Mucosa of rectum (tissue), 2 donors: Measurements from ENCODE around the gene EXOC3L4.
"Not testable (repeated sequence)": the region's sequence is repeated elsewhere in the genome, so short reads cannot be mapped to it uniquely, and the experiment has no call there.

ENCODE experiments used
- H3K27ac ChIP-seq, 2 donors: one replicate each; pipeline ENCODE4 v1.7.0; 2013; ENCODE audit warnings: inconsistent platforms in 2 of 2, low read depth in 2 of 2, low read length in 2 of 2
- H3K27me3 ChIP-seq, 2 donors: one replicate each; pipeline ENCODE4 v1.7.0; 2013; ENCODE audit warnings: low read length in 2 of 2; ENCODE audit not compliant: control insufficient read depth in 2 of 2, insufficient read depth in 2 of 2
- H3K36me3 ChIP-seq, 2 donors: one replicate each; pipeline ENCODE4 v1.7.0; 2013; ENCODE audit warnings: low read length in 2 of 2; ENCODE audit not compliant: control insufficient read depth in 2 of 2, insufficient read depth in 2 of 2
- H3K4me1 ChIP-seq, 2 donors: one replicate each; pipeline ENCODE4 v1.7.0; 2013; ENCODE audit warnings: low read length in 2 of 2, mild to moderate bottlenecking in 1 of 2; ENCODE audit not compliant: control insufficient read depth in 2 of 2, insufficient read depth in 2 of 2
- H3K4me3 ChIP-seq, 2 donors: one replicate each; pipeline ENCODE4 v1.7.0; 2013; ENCODE audit warnings: low read length in 2 of 2
- H3K9ac ChIP-seq, 2 donors: one replicate each; pipeline ENCODE4 v1.7.0; 2013; ENCODE audit warnings: low read length in 2 of 2, low read depth in 1 of 2, mild to moderate bottlenecking in 1 of 2
- H3K9me3 ChIP-seq, 2 donors: one replicate each; pipeline ENCODE4 v1.7.0; 2013; ENCODE audit warnings: low read length in 2 of 2; ENCODE audit not compliant: control insufficient read depth in 2 of 2
- donor health status: healthy.
- donor health status: Normal muscosa, but diverticular disease.

Gene EXOC3L4

DNA sequence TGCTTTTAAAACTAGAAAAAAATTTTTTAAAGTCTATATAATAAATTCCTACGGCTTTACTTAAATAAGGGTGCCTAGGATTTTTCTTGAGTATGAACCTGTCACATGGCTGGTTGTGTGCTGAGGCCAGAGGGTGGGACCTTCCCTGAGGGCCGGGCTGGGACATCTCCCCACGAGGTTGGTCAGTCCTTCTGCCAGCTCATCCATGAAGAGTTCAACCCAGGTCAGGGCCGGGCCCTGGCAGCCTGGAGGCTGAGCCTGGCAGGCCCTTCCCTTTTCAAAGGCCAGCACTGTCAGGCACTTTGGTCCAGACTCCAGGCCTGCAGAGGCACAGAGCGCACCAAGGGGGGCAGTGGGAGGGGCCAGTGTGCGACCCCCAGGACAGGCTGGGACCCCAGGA lies 60.5 kb downstream of the EXOC3L4 start:
- Histone ChIP-seq H3K27me3 (no peaks in the 10 kb centered on the region), H3K27ac (no peak overlapping the region), H3K4me3 (no peak overlapping the region), H3K9me3 (no peaks in the 10 kb centered on the region), H3K36me3 (no peaks in the 10 kb centered on the region), H3K9ac (no peak overlapping the region), H3K4me1 (no peaks in the 10 kb centered on the region)

DNA sequence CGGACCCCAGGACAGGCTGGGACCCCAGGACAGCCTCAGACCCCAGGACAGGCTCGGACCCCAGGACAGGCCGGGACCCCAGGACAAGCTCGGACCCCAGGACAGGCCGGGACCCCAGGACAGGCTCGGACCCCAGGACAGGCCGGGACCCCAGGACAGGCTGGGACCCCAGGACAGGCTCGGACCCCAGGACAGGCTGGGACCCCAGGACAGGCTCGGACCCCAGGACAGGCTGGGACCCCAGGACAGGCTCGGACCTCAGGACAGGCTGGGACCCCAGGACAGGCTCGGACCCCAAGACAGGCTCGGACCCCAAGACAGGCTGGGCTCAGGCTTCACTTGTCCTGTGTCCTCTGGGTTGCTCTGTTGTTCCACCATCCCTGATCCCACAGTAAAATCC lies 60.9 kb downstream of the EXOC3L4 start:
- not testable (repeated sequence) for H3K4me1 ChIP-seq, H3K27ac ChIP-seq, H3K4me3 ChIP-seq, H3K36me3 ChIP-seq, H3K27me3 ChIP-seq, H3K9me3 ChIP-seq, H3K9ac ChIP-seq

GRCh38 chr14:103155826-103156394 lies 61.4 kb downstream of the EXOC3L4 start:
- Histone ChIP-seq H3K4me3 (no peak overlapping the region), H3K9ac (no peak overlapping the region), H3K27me3 (no peaks in the 10 kb centered on the region), H3K36me3 (no peaks in the 10 kb centered on the region), H3K9me3 (no peaks in the 10 kb centered on the region), H3K27ac (no peak overlapping the region), H3K4me1 (no peaks in the 10 kb centered on the region)

DNA sequence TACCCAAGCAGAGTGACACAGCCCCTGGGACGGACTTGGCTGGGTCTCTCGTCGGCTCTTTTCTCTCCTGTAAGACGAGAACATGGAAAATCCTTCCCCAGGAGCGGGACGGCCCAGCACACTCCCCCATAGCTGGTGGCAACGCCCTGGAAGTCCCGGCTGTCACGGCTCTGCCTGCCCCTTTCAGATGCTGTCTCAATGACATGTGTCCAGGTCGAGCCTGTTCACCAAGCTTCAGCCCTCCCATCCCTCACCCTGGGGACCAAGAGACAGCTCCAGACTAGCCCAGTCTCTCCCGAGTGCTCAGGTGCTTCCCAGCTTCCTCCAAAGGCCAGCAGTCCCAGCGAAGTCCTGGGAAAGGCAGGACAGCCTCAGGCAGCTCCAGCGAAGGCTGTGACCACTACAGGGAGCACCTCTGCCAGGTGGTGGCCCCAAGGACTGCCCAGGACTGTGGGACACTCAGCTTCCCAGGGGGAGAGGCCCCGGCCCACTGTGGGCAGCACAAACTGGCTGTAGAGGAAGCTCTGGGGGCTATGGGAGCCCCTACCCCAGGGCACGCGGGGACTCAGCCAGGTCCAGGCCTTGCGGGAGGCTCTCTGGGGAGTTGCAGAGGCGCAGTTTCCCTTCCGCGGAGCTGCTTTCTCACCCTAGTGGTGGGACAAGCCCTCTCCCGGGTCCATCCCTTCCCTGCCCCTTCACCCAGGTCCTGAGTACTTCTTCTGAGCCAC lies 62.3 kb downstream of the EXOC3L4 start:
- no peak overlapping the region for H3K27ac ChIP-seq
- H3K27me3 ChIP-seq: no peaks in the 10 kb centered on the region
- H3K4me1 ChIP-seq: no peaks in the 10 kb centered on the region

GRCh38 chr14:103157969-103158368 lies 63.4 kb downstream of the EXOC3L4 start:
- Histone ChIP-seq H3K9me3 (no peaks in the 10 kb centered on the region), H3K27ac (no peak overlapping the region), H3K4me1 (no peaks in the 10 kb centered on the region)

More for the DNA sequence above, 62.3 kb downstream of the EXOC3L4 start:
- Histone ChIP-seq H3K4me3 (no peak overlapping the region), H3K9me3 (no peaks in the 10 kb centered on the region), H3K36me3 (no peaks in the 10 kb centered on the region), H3K9ac (no peak overlapping the region)

GRCh38 chr14:103158688-103159087 lies 64.2 kb downstream of the EXOC3L4 start:
- Histone ChIP-seq H3K4me1 (no peaks in the 10 kb centered on the region), H3K4me3 (no peak overlapping the region), H3K27me3 (no peaks in the 10 kb centered on the region), H3K36me3 (no peaks in the 10 kb centered on the region), H3K9me3 (no peaks in the 10 kb centered on the region), H3K27ac (no peak overlapping the region), H3K9ac (no peak overlapping the region)

More at GRCh38 chr14:103157969-103158368, 63.4 kb downstream of the EXOC3L4 start:
- Histone ChIP-seq H3K36me3 (no peaks in the 10 kb centered on the region), H3K27me3 (no peaks in the 10 kb centered on the region), H3K4me3 (no peak overlapping the region), H3K9ac (no peak overlapping the region)
